WERI-Rb-1 (cell line): ENCODE data around the gene SPATA33.
"Not testable (repeated sequence)": the region's sequence is repeated elsewhere in the genome, so short reads cannot be mapped to it uniquely, and the experiment has no call there.

Experiments used
- DNase-seq: peaks from one replicate; pipeline ENCODE4 v3.0.0-alpha.2; 2020
- H3K27ac ChIP-seq: fragments of 250-450 bp; sonication (Bioruptor Pico); 2 replicates; pipeline ENCODE4 v1.5.1; 2020; ENCODE audit warnings: mild to moderate bottlenecking, moderate library complexity
- H3K27me3 ChIP-seq: fragments of 250-450 bp; sonication (Bioruptor Pico); 2 replicates; pipeline ENCODE4 v1.5.1; 2021; ENCODE audit warnings: mild to moderate bottlenecking, low read depth, moderate library complexity; ENCODE audit not compliant: insufficient read depth, severe bottlenecking
- H3K36me3 ChIP-seq: fragments of 250-450 bp; sonication (Bioruptor Pico); 2 replicates; pipeline ENCODE4 v1.5.1; 2020; ENCODE audit warnings: mild to moderate bottlenecking, moderate library complexity
- H3K4me3 ChIP-seq: 2 replicates; pipeline ENCODE4 v1.5.1; 2011; ENCODE audit warnings: low read depth, mild to moderate bottlenecking, control low read depth, low read length
- H3K9me3 ChIP-seq: fragments of 250-450 bp; sonication (Bioruptor Pico); 2 replicates; pipeline ENCODE4 v1.5.1; 2021; ENCODE audit warnings: mild to moderate bottlenecking, moderate library complexity; ENCODE audit not compliant: severe bottlenecking
- CTCF ChIP-seq: IDR thresholded peaks from 2 replicates; pipeline ENCODE4 v1.5.1; 2011; ENCODE audit warnings: low read depth, mild to moderate bottlenecking, control low read depth, inconsistent platforms, low read length

SPATA33 gene

GRCh38 chr16:89655062-89655643, 2.5 kb upstream of the SPATA33 start:
- Histone ChIP-seq H3K4me3 (no peak overlapping the region), H3K27ac (no peak overlapping the region), H3K27me3 (no peaks in the 10 kb centered on the region), H3K36me3 (peaks cover 5% of the 10 kb centered on the region), H3K9me3 (no peaks in the 10 kb centered on the region)
- TF ChIP-seq CTCF: no peak
- DNase-seq: no peak

- no peak for DNase-seq
- no peak for TF ChIP-seq CTCF
- Histone ChIP-seq H3K36me3 (peaks cover 19% of the 10 kb centered on the region), H3K4me3 (peak overlapping the region; percentile 64), H3K27me3 (no peaks in the 10 kb centered on the region), H3K27ac (no peak overlapping the region), H3K9me3 (no peaks in the 10 kb centered on the region)
These were observed 1.1 kb upstream of the SPATA33 start for GRCh38 chr16:89656435-89657121.

GRCh38 chr16:89658221-89658879, 714 bp downstream of the SPATA33 start:
- H3K36me3 ChIP-seq: peaks cover 23% of the 10 kb centered on the region
- peak overlapping the region; percentile 79 for H3K27ac ChIP-seq
- H3K9me3 ChIP-seq: no peaks in the 10 kb centered on the region
- TF ChIP-seq CTCF: no peak
- H3K4me3 ChIP-seq: peak overlapping the region; percentile 64
- DNase-seq: no peak
- H3K27me3 ChIP-seq: no peaks in the 10 kb centered on the region

GRCh38 chr16:89660146-89660545, 2.5 kb downstream of the SPATA33 start:
- Histone ChIP-seq H3K9me3 (no peaks in the 10 kb centered on the region), H3K36me3 (peaks cover 23% of the 10 kb centered on the region), H3K27me3 (no peaks in the 10 kb centered on the region), H3K27ac (no peak overlapping the region), H3K4me3 (no peak overlapping the region)
- DNase-seq: no peak
- no peak for TF ChIP-seq CTCF

GRCh38 chr16:89661215-89661614, 3.6 kb downstream of the SPATA33 start:
- H3K4me3 ChIP-seq: no peak overlapping the region
- no peak for DNase-seq
- H3K27ac ChIP-seq: no peak overlapping the region
- H3K9me3 ChIP-seq: no peaks in the 10 kb centered on the region
- H3K36me3 ChIP-seq: peaks cover 23% of the 10 kb centered on the region
- no peaks in the 10 kb centered on the region for H3K27me3 ChIP-seq
- TF ChIP-seq CTCF: no peak

- H3K27ac ChIP-seq, H3K9me3 ChIP-seq, H3K4me3 ChIP-seq, DNase-seq, H3K27me3 ChIP-seq: not testable (repeated sequence)
- H3K36me3 ChIP-seq: peaks cover 23% of the 10 kb centered on the region
These were observed 6.6 kb downstream of the SPATA33 start for GRCh38 chr16:89664238-89664637.
